Mesothelial cell of epicardium (in vitro differentiated cells): ENCODE results near the gene CDK5R1. TPM values are rescaled to one million over a fixed set of nuclear protein-coding genes. Genes with fewer than 3 reads are reported as not detected.
A peak's percentile ranks its signal among the peaks of the same experiment; 100 is the strongest.
"Not testable (repeated sequence)": the region's sequence is repeated elsewhere in the genome, so short reads cannot be mapped to it uniquely, and the experiment has no call there.

Experiments used
- DNase-seq, 2 experiments: peaks; one replicate each; pipeline ENCODE4 v3.0.0; 2021; ENCODE audit warnings: low spot score in 2 of 2; ENCODE audit not compliant: unreplicated experiment in 2 of 2
- H3K27ac Mint-ChIP-seq: 2 replicates; pipeline ENCODE4 v1.8.0; 2021; ENCODE audit warnings: mixed read lengths
- H3K27me3 Mint-ChIP-seq: 2 replicates; pipeline ENCODE4 v1.8.0; 2021; ENCODE audit warnings: low read depth, mixed read lengths
- H3K36me3 Mint-ChIP-seq: 2 replicates; pipeline ENCODE4 v1.8.0; 2021; ENCODE audit warnings: mixed read lengths
- H3K4me1 Mint-ChIP-seq: 2 replicates; pipeline ENCODE4 v1.8.0; 2021; ENCODE audit warnings: mixed read lengths
- H3K4me3 Mint-ChIP-seq: 2 replicates; pipeline ENCODE4 v1.8.0; 2021; ENCODE audit warnings: mild to moderate bottlenecking, moderate library complexity, mixed read lengths
- H3K9me3 Mint-ChIP-seq: 2 replicates; pipeline ENCODE4 v1.8.0; 2021; ENCODE audit warnings: mixed read lengths
- total RNA-seq: library from RNA; stranded (reverse); gene quantifications from 3 replicates; pipeline ENCODE4 v1.2.1, GENCODE V29; 2021
- TF ChIP-seq, protein P1 (sequence below): fragments of 200-600 bp; sonication (generic); IDR thresholded peaks from one replicate; pipeline ENCODE4 v1.5.0; 2021; ENCODE audit warnings: antibody characterized with exemption; ENCODE audit not compliant: unreplicated experiment

The CDK5R1 gene
- total RNA-seq, 1 donor from 2014 or later, result 4.6 TPM

DNA sequence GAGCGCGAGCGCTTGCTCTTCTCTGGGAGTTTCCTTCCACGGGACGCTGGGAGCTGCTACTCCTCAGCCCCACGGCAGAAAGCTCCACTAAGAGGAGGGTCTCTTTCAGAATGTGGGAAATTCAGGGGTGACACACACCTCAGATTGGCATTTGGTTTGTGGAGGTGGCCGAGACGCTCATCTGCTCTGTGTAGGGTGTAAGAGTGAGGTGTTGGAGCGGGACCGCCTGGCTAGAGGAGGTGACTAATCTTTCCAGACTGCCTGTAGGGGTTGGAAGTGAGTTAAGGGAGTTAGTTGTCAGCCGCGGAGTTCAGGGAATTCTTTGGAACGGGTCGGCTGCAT, 41.7 kb upstream of the CDK5R1 start:
- Mint-ChIP-seq H3K9me3 (peaks cover 3% of the 10 kb centered on the region), H3K27ac (peak overlapping the region; percentile 96), H3K4me3 (peak overlapping the region; percentile 92), H3K36me3 (peaks cover 9% of the 10 kb centered on the region), H3K27me3 (peaks cover 20% of the 10 kb centered on the region), H3K4me1 (peaks cover 22% of the 10 kb centered on the region)
- TF ChIP-seq, protein P1, sequence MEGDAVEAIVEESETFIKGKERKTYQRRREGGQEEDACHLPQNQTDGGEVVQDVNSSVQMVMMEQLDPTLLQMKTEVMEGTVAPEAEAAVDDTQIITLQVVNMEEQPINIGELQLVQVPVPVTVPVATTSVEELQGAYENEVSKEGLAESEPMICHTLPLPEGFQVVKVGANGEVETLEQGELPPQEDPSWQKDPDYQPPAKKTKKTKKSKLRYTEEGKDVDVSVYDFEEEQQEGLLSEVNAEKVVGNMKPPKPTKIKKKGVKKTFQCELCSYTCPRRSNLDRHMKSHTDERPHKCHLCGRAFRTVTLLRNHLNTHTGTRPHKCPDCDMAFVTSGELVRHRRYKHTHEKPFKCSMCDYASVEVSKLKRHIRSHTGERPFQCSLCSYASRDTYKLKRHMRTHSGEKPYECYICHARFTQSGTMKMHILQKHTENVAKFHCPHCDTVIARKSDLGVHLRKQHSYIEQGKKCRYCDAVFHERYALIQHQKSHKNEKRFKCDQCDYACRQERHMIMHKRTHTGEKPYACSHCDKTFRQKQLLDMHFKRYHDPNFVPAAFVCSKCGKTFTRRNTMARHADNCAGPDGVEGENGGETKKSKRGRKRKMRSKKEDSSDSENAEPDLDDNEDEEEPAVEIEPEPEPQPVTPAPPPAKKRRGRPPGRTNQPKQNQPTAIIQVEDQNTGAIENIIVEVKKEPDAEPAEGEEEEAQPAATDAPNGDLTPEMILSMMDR, result no peak
- DNase-seq, result no peak

DNA sequence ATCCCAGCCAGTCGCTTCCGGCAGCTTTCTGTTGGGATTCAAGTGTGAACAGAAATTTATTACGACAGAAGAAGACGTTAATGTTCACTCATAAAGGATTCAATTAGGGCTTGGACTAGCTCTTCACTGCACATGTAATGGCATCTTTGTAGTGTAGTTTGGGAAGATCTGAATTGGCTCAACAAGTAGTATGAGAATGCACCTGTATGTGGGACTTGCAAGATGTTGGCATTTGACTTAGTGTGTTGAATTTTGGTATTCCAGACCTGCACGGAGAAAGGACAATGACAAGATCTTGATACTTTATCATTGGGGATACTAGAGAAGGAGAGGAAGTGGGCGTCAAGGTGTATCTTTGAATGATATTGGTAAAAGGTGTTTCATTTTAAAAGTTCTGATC, 41.3 kb upstream of the CDK5R1 start:
- Mint-ChIP-seq H3K27ac (peak overlapping the region; percentile 96), H3K36me3 (peaks cover 11% of the 10 kb centered on the region), H3K9me3 (peaks cover 3% of the 10 kb centered on the region), H3K27me3 (peaks cover 20% of the 10 kb centered on the region), H3K4me1 (peaks cover 22% of the 10 kb centered on the region), H3K4me3 (peak overlapping the region; percentile 92)
- TF ChIP-seq, protein P1, result no peak
- no peak for DNase-seq

- TF ChIP-seq, protein P1, result no peak
- Mint-ChIP-seq H3K4me3 (peak overlapping the region; percentile 92), H3K36me3 (peaks cover 14% of the 10 kb centered on the region), H3K9me3 (peaks cover 3% of the 10 kb centered on the region), H3K27ac (peak overlapping the region; percentile 96), H3K27me3 (peaks cover 19% of the 10 kb centered on the region), H3K4me1 (peaks cover 22% of the 10 kb centered on the region)
- no peak for DNase-seq
Measured at GRCh38 chr17:32445971-32446370, 40.8 kb upstream of the CDK5R1 start.

DNA sequence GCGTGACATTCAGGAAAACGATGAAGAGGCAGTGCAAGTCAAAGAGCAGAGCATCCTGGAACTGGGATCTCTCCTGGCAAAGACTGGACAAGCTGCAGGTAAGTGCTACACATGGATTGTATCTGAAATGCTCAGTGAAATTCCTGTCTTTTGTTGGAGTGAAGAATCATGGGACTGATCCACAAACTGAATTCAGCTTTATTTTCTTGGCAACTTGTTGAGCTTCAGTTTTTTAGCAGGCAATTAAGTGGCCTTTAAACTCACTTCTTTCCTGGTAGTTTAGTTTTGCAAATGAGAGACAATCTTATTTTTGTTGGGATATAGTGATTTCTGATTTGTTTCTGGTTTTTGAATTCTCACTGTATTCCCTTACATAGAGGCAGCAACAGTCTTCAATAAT, 39.8 kb upstream of the CDK5R1 start:
- Mint-ChIP-seq H3K36me3 (peaks cover 21% of the 10 kb centered on the region), H3K4me3 (no peak overlapping the region), H3K4me1 (peaks cover 22% of the 10 kb centered on the region)

GRCh38 chr17:32449963-32450362, 36.8 kb upstream of the CDK5R1 start:
- Mint-ChIP-seq H3K9me3 (no peaks in the 10 kb centered on the region), H3K27me3 (no peaks in the 10 kb centered on the region), H3K4me3 (no peak overlapping the region), H3K27ac (no peak overlapping the region), H3K36me3 (peaks cover 30% of the 10 kb centered on the region), H3K4me1 (peaks cover 22% of the 10 kb centered on the region)
- TF ChIP-seq, protein P1, result no peak
- DNase-seq, result no peak

More for the DNA sequence above, 39.8 kb upstream of the CDK5R1 start:
- DNase-seq, result no peak
- TF ChIP-seq, protein P1, result no peak
- Mint-ChIP-seq H3K27me3 (peaks cover 9% of the 10 kb centered on the region), H3K9me3 (peaks cover 3% of the 10 kb centered on the region), H3K27ac (no peak overlapping the region)

DNA sequence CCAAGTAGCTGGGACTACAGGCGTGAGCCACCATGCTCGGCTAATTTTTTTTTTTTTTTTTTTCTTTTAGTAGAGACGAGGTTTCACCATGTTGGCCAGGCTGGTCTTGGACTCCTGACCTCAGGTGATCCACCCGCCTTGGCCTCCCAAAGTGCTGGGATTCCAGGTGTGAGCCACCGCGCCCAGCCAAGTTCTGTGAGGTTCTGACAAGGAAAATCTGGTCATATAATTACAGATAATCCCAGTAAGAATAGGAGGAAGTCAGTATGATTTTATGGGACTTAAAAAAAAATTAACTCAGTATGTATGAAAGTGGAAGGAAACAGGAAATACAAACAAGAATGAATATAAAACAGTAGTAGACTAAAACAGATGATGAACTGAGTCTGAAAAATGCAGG, 36.4 kb upstream of the CDK5R1 start:
- H3K4me1 Mint-ChIP-seq, result peaks cover 18% of the 10 kb centered on the region
- not testable (repeated sequence) for H3K27me3 Mint-ChIP-seq, H3K9me3 Mint-ChIP-seq, H3K27ac Mint-ChIP-seq, H3K4me3 Mint-ChIP-seq, DNase-seq
- peaks cover 34% of the 10 kb centered on the region for H3K36me3 Mint-ChIP-seq
